AG09309 (cell line): ENCODE measurements around the gene OR10R2.

Experiments
- DNase-seq: peaks from one replicate; pipeline ENCODE4 v3.0.0-alpha.2; 2010; ENCODE audit warnings: low read depth
- H3K4me3 ChIP-seq: 2 replicates; pipeline ENCODE4 v1.5.1; 2011; ENCODE audit warnings: mild to moderate bottlenecking, low read depth, low read length, moderate library complexity; ENCODE audit not compliant: control insufficient read depth
- TF ChIP-seq, protein P1 (sequence below): IDR thresholded peaks from 2 replicates; pipeline ENCODE4 v1.5.1; 2011; ENCODE audit warnings: mild to moderate bottlenecking, low read depth, low read length, inconsistent platforms; ENCODE audit not compliant: insufficient read depth, control insufficient read depth; ENCODE audit errors: missing control alignments

The OR10R2 gene

DNA sequence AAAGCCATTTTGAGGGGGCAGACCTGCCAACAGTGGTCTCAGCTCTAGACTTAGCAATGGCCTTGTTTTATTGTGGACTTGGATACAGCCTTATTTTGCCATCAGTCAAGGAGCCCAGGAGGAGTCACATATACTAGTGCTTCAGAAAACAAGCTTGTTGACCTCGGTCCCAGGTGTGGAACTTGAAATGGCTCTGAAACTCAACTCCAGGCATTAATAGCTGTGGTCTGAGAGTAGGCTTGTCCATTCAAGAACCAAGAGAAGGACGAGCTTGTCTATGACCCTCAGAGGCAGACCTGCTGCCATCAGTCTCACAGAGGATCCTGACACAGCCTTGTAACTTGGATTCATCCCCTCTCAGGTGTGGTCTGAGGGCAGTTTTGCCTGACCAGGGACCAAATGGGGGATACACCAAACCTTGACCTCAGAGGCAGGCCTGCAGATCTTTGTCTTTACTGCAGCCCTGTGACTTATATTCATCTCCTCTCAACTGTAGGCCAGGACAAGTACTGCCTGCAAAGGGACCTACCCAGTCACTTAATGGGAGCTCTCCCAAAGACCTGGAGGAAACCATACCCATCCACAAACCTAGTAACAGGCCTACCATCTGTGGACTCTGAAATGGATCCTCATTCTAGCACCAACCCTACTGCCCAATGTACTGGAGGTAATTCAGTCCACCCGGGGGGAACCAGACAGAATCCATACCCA lies 49.1 kb downstream of the OR10R2 start:
- H3K4me3 ChIP-seq, result no peak overlapping the region
- no peak for DNase-seq
- TF ChIP-seq, protein P1, sequence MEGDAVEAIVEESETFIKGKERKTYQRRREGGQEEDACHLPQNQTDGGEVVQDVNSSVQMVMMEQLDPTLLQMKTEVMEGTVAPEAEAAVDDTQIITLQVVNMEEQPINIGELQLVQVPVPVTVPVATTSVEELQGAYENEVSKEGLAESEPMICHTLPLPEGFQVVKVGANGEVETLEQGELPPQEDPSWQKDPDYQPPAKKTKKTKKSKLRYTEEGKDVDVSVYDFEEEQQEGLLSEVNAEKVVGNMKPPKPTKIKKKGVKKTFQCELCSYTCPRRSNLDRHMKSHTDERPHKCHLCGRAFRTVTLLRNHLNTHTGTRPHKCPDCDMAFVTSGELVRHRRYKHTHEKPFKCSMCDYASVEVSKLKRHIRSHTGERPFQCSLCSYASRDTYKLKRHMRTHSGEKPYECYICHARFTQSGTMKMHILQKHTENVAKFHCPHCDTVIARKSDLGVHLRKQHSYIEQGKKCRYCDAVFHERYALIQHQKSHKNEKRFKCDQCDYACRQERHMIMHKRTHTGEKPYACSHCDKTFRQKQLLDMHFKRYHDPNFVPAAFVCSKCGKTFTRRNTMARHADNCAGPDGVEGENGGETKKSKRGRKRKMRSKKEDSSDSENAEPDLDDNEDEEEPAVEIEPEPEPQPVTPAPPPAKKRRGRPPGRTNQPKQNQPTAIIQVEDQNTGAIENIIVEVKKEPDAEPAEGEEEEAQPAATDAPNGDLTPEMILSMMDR, result no peak

DNA sequence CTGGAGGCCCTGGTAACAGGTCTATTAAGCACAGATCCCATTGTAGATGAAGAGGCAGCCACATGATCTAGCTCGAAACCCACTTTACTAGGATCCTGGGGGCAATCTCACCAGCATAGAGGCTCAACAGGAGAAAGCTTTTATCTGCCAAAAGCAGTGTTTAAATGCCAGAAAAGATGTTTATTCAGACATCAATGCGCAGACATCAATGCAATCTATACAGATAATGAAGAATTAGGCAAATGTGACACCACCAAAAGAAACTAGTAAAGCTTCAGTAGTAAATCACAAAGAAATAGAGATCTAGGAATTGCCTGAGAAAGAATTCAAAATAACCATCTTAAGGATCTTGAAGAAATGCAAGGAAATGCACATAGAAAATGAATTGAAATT lies 49.6 kb downstream of the OR10R2 start:
- no peak for DNase-seq
- H3K4me3 ChIP-seq, result no peak overlapping the region
- TF ChIP-seq, protein P1, result no peak

DNA sequence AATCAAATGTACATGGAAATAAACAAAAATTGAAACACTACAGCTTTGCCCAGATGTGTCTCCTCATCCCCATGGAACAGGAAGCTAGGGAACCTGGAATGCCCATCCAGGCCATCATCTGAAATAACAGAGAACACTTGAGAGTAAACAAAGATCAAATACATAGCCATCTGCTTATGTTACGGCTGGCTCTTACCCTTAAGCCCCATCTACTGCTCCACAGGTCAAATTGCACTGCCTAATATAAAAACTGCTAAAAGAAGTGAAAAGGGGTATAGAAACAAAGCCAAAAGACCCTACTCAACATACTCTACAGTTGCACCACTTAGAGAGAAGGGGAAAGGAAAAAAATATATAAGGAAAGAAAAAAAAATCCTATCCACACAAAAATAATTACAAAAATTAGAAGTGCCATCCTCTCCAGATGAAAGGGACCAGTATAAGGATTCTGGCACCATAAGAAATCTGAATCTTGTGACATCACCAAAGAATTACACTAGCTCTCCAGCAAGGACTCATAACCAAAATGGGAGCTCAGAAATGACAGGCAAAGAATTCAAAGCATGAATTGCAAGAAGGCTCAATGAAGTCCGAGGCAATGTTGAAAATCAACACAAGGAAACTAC lies 55.3 kb downstream of the OR10R2 start:
- TF ChIP-seq, protein P1, result peak; percentile 63
- no peak overlapping the region for H3K4me3 ChIP-seq
- peak; percentile 2 for DNase-seq
